AG04450 (cell line): ENCODE measurements around the gene ENDOU. TPM values are rescaled to one million over a fixed set of nuclear protein-coding genes. Genes with fewer than 3 reads are reported as not detected.

ENCODE experiments used
- CTCF ChIA-PET: fragments of 300-600, 350-600 bp; formaldehyde crosslinking; extraction: SDS; loops from one replicate; lab custom pipeline; 2022; ENCODE audit warnings: antibody characterized with exemption, inconsistent platforms; lab: Charles Lee
- POLR2A ChIA-PET: fragments of 350-600 bp; formaldehyde crosslinking; extraction: SDS; loops from one replicate; lab custom pipeline; 2021; ENCODE audit warnings: antibody characterized with exemption, inconsistent platforms; lab: Yijun Ruan, JAX
- DNase-seq: peaks from one replicate; pipeline ENCODE4 v3.0.0-alpha.2; 2011; ENCODE audit warnings: low read depth, low spot score
- H3K27ac ChIP-seq: one replicate; pipeline ENCODE4 v1.5.1; 2012; ENCODE audit warnings: low read depth, low read length, control low read depth
- H3K27me3 ChIP-seq: one replicate; pipeline ENCODE4 v1.6.0; 2012; ENCODE audit warnings: low read length; ENCODE audit not compliant: control insufficient read depth, insufficient read depth
- H3K4me3 ChIP-seq: 2 replicates; pipeline ENCODE4 v1.5.1; 2011; ENCODE audit warnings: mild to moderate bottlenecking, low read depth, low read length, control low read depth
- H3K9me3 ChIP-seq: 2 replicates; pipeline ENCODE4 v1.5.1; 2012; ENCODE audit warnings: low read length; ENCODE audit not compliant: control insufficient read depth, insufficient read depth
- CTCF ChIP-seq: IDR thresholded peaks from 2 replicates; pipeline ENCODE4 v1.5.1; 2011; ENCODE audit warnings: low read depth, low read length, control low read depth, inconsistent platforms
- polyA plus RNA-seq: library from polyadenylated mRNA; depleted of rRNA; stranded (reverse); fragments of >200 nt; gene quantifications from 2 replicates; pipeline ENCODE4 v1.2.3, GENCODE V29; 2011

Gene ENDOU
- polyA plus RNA-seq, 1 experiment = 0.10 TPM

DNA sequence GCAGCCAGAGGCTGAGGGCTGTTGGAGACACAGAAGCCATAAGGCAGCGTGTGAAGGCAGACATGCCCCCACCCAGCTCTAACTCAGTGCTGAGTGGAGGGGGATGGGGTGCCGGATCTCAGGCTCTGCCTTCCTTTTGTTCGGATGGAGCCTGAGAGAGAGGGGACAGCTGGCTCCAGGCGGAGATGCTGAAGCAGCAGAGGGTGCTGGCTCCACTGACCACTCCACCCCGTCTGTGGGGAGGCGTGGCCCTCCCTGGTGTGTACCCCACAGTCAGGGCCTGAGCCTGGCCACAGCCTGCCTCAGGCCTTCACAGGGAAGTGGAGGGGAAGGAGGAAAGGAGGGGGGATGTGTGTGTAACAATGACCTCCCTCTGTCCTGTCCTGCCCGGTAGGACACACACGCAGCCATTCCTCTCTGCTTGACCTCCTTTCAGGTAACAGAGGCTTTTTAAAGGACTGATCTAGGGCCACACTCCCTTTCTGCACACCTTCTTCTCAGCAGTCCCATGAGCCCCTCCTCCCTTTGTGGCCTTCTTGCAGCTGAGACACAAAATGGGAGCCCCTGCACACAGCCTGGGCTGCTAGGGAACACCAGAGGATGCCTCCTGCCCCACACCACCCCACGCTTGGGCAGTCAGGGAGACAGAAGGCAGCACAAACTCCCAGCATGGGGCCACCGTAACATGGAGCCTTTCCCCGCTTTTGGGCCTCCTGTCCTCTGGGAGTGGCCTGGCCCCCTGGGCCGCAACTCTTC is 9.6 kb upstream of the ENDOU start:
- TF ChIP-seq CTCF = no peak
- H3K9me3 ChIP-seq = no peaks in the 10 kb centered on the region; the same call in 1 of the 2 replicates
- no peak overlapping the region for H3K4me3 ChIP-seq
- H3K27ac ChIP-seq = no peak overlapping the region
- ChIA-PET POLR2A (no interaction called here), CTCF (interaction anchor here (1.1 to 5.9 kb wide), 3 partner anchors 8 to 33 kb away, joined by 3 to 52 read pairs (median 11); no protein-coding TSS in a partner anchor)
- no peak for DNase-seq
- no peaks in the 10 kb centered on the region for H3K27me3 ChIP-seq

GRCh38 chr12:47733142-47733541 is 7.9 kb upstream of the ENDOU start:
- no peak for TF ChIP-seq CTCF
- Histone ChIP-seq H3K27me3 (no peaks in the 10 kb centered on the region), H3K27ac (no peak overlapping the region), H3K4me3 (no peak overlapping the region), H3K9me3 (no peaks in the 10 kb centered on the region; the same call in 1 of the 2 replicates)
- DNase-seq = no peak
- CTCF ChIA-PET = interaction anchor here (0.6 to 5.9 kb wide), 5 partner anchors 10 to 153 kb away, joined by 3 to 52 read pairs (median 3); no protein-coding TSS in a partner anchor
- POLR2A ChIA-PET = interaction anchor here (0.6 kb wide), 1 partner anchor 27 kb away, joined by 3 read pairs; the partner anchor contains the start of gene RPAP3

DNA sequence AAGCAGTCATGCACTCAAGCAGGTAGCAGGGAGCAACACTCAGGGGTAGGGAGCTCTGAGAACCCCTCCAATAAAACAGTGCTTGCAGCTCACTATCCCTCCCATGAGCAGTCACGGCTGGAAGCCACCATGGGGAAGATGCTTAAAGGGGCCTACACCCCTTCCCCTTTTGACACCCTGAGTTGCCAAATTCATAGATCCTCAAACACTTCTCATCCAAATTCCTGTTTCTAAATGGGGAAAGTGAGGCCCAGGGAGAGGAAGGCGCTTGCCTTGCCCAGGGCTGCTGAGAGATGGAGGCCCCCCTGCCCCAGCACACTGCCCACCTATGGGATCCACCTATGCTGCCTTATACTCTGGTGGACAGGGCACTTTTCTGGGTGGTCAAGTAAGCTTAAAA is 7.2 kb upstream of the ENDOU start:
- H3K9me3 ChIP-seq = no peaks in the 10 kb centered on the region; the same call in 1 of the 2 replicates
- CTCF ChIA-PET = interaction anchor here (0.9 to 5.9 kb wide), 3 partner anchors 10 to 154 kb away, joined by 3 to 52 read pairs (median 7); no protein-coding TSS in a partner anchor
- no peak for DNase-seq
- TF ChIP-seq CTCF = no peak
- POLR2A ChIA-PET = interaction anchor here (0.6 kb wide), 1 partner anchor 27 kb away, joined by 3 read pairs; the partner anchor contains the start of gene RPAP3
- H3K27ac ChIP-seq = no peak overlapping the region
- no peak overlapping the region for H3K4me3 ChIP-seq
- no peaks in the 10 kb centered on the region for H3K27me3 ChIP-seq

DNA sequence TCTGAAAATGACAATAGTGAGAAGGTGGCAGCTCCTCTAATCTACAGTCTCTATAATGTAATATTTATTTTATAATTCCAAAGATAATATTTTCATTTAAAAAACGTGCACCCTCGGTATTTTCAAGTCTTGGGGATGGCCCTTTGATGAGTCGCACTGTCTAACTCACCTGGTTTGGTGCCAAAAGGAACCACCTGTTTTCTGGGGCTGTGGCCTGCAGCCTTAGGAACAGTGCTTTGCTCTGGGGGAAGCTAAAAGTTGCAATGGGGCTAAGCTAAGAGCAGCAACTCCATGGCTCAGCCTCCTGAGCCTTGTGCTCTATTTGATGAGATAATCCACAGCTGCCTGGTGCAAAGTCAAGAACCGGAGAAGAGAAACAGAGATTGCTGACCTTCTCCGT is 6.4 kb upstream of the ENDOU start:
- DNase-seq = no peak
- H3K27ac ChIP-seq = no peak overlapping the region
- ChIA-PET POLR2A (no interaction called here), CTCF (interaction anchor here (0.6 to 5.9 kb wide), 3 partner anchors 11 to 27 kb away, joined by 3 to 52 read pairs (median 3); no protein-coding TSS in a partner anchor)
- TF ChIP-seq CTCF = no peak
- no peaks in the 10 kb centered on the region for H3K27me3 ChIP-seq
- no peaks in the 10 kb centered on the region; the same call in 1 of the 2 replicates for H3K9me3 ChIP-seq
- no peak overlapping the region for H3K4me3 ChIP-seq

DNA sequence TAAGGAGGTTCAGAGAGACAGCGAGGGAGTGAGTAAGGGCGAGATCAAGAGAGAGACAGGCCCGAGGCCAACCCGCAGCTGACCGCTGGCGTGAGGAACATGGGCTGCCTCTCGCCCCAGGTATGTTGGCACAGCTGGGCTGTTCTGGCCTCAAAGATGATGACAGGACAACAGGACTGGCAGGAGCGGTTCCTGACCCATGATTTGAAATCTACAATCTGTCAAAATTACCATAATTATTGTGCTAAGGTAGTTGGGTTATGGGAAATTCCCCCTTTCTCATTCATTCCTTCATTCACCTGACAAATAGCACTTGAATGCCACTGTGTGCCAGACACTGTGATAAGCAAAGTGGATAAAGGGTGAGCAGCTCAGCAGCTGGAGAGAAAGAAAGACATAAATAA is 5.1 kb upstream of the ENDOU start:
- no peaks in the 10 kb centered on the region for H3K9me3 ChIP-seq
- CTCF ChIA-PET = interaction anchor here (2.1 to 5.9 kb wide), 2 partner anchors 13 to 15 kb away, joined by 7 to 52 read pairs; no protein-coding TSS in a partner anchor
- H3K27me3 ChIP-seq = no peaks in the 10 kb centered on the region
- no peak for DNase-seq
- POLR2A ChIA-PET = no interaction called here
- H3K4me3 ChIP-seq = no peak overlapping the region
- H3K27ac ChIP-seq = no peak overlapping the region
- TF ChIP-seq CTCF = no peak
